Tibial nerve (tissue), 3 donors: Measurements from ENCODE around the gene BMP7.

ENCODE experiments used
- POLR2A ChIP-seq, 2 donors: fragments of 450-650 bp; IDR thresholded peaks; one replicate each; pipeline ENCODE4 v1.6.1; 2017; ENCODE audit warnings: antibody characterized with exemption in 2 of 2, mild to moderate bottlenecking in 2 of 2, moderate library complexity in 2 of 2
- TF ChIP-seq, protein P1 (sequence below), 5 experiments: fragments of 200-600 bp in 3 of 5; fragments of 450-650 bp in 2 of 5; sonication (generic) in 3 of 5; IDR thresholded peaks; one replicate each; pipeline ENCODE4 v1.5.1; 2016 to 2019; ENCODE audit warnings: antibody characterized with exemption in 5 of 5, mild to moderate bottlenecking in 3 of 5, moderate library complexity in 2 of 5

DNA sequence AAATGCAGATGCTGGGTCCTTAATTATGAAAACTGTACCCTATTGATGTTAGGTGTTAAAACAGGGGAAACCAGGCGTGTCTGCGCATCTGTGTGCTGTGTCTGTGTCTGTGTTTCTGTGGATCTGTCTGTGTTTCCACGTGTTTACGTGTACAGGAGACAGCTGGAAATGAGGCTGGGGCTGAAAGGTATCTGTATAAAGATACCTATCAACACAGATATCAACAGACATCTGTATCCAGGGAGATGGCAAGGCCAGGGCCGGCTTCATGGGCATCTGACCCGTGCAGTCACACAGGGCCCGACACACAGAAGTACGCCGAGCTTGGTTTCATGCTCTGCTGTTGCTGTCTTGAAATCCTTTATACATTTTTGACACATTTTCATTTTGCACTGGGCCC is 48.6 kb downstream of the BMP7 start:
- no peak for TF ChIP-seq POLR2A (IDR thresholded peaks at IDR 0.05)
- TF ChIP-seq, protein P1, sequence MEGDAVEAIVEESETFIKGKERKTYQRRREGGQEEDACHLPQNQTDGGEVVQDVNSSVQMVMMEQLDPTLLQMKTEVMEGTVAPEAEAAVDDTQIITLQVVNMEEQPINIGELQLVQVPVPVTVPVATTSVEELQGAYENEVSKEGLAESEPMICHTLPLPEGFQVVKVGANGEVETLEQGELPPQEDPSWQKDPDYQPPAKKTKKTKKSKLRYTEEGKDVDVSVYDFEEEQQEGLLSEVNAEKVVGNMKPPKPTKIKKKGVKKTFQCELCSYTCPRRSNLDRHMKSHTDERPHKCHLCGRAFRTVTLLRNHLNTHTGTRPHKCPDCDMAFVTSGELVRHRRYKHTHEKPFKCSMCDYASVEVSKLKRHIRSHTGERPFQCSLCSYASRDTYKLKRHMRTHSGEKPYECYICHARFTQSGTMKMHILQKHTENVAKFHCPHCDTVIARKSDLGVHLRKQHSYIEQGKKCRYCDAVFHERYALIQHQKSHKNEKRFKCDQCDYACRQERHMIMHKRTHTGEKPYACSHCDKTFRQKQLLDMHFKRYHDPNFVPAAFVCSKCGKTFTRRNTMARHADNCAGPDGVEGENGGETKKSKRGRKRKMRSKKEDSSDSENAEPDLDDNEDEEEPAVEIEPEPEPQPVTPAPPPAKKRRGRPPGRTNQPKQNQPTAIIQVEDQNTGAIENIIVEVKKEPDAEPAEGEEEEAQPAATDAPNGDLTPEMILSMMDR (IDR thresholded peaks at IDR 0.05), result no peak
